Pericardium fibroblast (primary cell): ENCODE results near the gene NOC3L. TPM values are rescaled to one million over a fixed set of nuclear protein-coding genes. Genes with fewer than 3 reads are reported as not detected.

Experiments used
- total RNA-seq: library from RNA; depleted of rRNA; stranded (reverse); fragments of >200 nt; gene quantifications from 2 replicates; pipeline ENCODE4 v1.2.3, GENCODE V29; 2015

NOC3L gene
- total RNA-seq, result 7.6 and 9.7 TPM in 2 replicates

GRCh38 chr10:94362360-94363250 is at the start of gene NOC3L:
Gene NOC3L (minus strand): TSS chr10:94362939. CDS start chr10:94362838, 101 bp downstream.

GRCh38 chr10:94402204-94402842 is 39.6 kb upstream of the NOC3L start, which contains the start of gene TBC1D12:
Gene TBC1D12 (plus strand): TSS chr10:94402541. CDS start chr10:94402614, 73 bp downstream.

Other genes starting within 250 kb of the NOC3L start
- 8.4 and 8.8 TPM in 2 replicates for gene TBC1D12, start 39.6 kb upstream of the NOC3L start, total RNA-seq
- 2.6 and 19.1 TPM in 2 replicates for gene HELLS, start 182.8 kb upstream of the NOC3L start, total RNA-seq